Lung (tissue), 12 donors: ENCODE results near the gene SCAPER. TPM values are rescaled to one million over a fixed set of nuclear protein-coding genes. Genes with fewer than 3 reads are reported as not detected.

Experiments used
- ATAC-seq: fragments of 200-7000 bp; cut with Tn5 transposase; one replicate; pipeline ENCODE4 v1.9.1; 2020; ENCODE audit warnings: moderate number of reproducible peaks; ENCODE audit not compliant: insufficient read depth, low FRiP score
- DNase-seq, 3 donors: peaks; one replicate each; pipeline ENCODE4 v3.0.0-alpha.2; 2013 to 2017
- H3K27ac ChIP-seq, 2 donors: one replicate each; pipeline ENCODE4 v1.5.1; 2013; ENCODE audit warnings: mild to moderate bottlenecking in 2 of 2, moderate library complexity in 2 of 2, control low read depth in 1 of 2, inconsistent platforms in 1 of 2, low read depth in 1 of 2, low read length in 1 of 2
- H3K27me3 ChIP-seq, 3 donors: one replicate each; pipeline ENCODE4 v1.5.1; 2013; ENCODE audit warnings: low read length in 2 of 3; ENCODE audit not compliant: control insufficient read depth in 3 of 3, insufficient read depth in 3 of 3
- H3K36me3 ChIP-seq, 4 donors: one replicate each; pipeline ENCODE4 v1.5.1; 2013; ENCODE audit warnings: low read length in 4 of 4, mild to moderate bottlenecking in 1 of 4, moderate library complexity in 1 of 4; ENCODE audit not compliant: control insufficient read depth in 4 of 4, insufficient read depth in 4 of 4
- H3K4me1 ChIP-seq, 5 donors: one replicate each; pipeline ENCODE4 v1.5.1; 2013; ENCODE audit warnings: low read length in 5 of 5, mild to moderate bottlenecking in 2 of 5, moderate library complexity in 1 of 5; ENCODE audit not compliant: control insufficient read depth in 5 of 5, insufficient read depth in 5 of 5
- H3K4me3 ChIP-seq: one replicate; pipeline ENCODE4 v1.5.1; 2013; ENCODE audit warnings: mild to moderate bottlenecking, control low read depth, moderate library complexity
- H3K9ac ChIP-seq, 2 donors: one replicate each; pipeline ENCODE4 v1.5.1; 2013; ENCODE audit warnings: low read length in 2 of 2, control low read depth in 1 of 2; ENCODE audit not compliant: insufficient read depth in 1 of 2
- H3K9me3 ChIP-seq, 4 donors: one replicate each; pipeline ENCODE4 v1.5.1; 2013; ENCODE audit warnings: low read length in 3 of 4, mild to moderate bottlenecking in 1 of 4, moderate library complexity in 1 of 4; ENCODE audit not compliant: control insufficient read depth in 4 of 4, insufficient read depth in 3 of 4
- CTCF ChIP-seq: IDR thresholded peaks from 2 replicates; pipeline ENCODE4 v1.5.1; 2012; ENCODE audit warnings: mild to moderate bottlenecking; ENCODE audit errors: control extremely low read depth, extremely low read depth
- WGBS, 2 donors: extraction: QIAGEN DNeasy Blood & Tissue Kit; methylation state at CpG; one replicate each; pipeline ENCODE4 v1.1.7; 2013; 5-methylcytosine and 5-hydroxymethylcytosine counted together
- polyA plus RNA-seq, 2 donors: library from polyadenylated mRNA; stranded (reverse); fragments of 200-250 nt; gene quantifications; one replicate each; pipeline ENCODE4 v1.2.1, GENCODE V29; 2013
- total RNA-seq, 2 donors: library from RNA; depleted of rRNA in 1 of 2; stranded (reverse); fragments of >200 nt in 1 of 2; gene quantifications; one replicate each; pipeline ENCODE4 v1.2.1, GENCODE V29; 2014 to 2021
- donor health status: control.
- donor health status: control.
- donor health status: Bipolar disorder and iron deficiency.
- donor health status: healthy.
- donor health status: DM: yes; HTN: yes; CAD: no.

SCAPER gene
- total and polyA plus RNA-seq, 4 donors, result 3.9 to 40.2 (median 19.5) TPM

- DNase-seq (peak in 1 of 3 donors; percentile 8), ATAC-seq (peak; percentile 5)
- WGBS, 2 donors, result 3 to 9% methylated on average over 40 to 42 of the region's 42 CpGs
- no peak overlapping the region for H3K9ac ChIP-seq
- peaks cover 0 to 23% (median 0%) of the 10 kb centered on the region in 4 donors for H3K9me3 ChIP-seq
- TF ChIP-seq CTCF, result no peak
- H3K4me3 ChIP-seq, result no peak overlapping the region
- H3K36me3 ChIP-seq, result no peaks in the 10 kb centered on the region
- H3K27me3 ChIP-seq, result peaks cover 11 to 87% (median 77%) of the 10 kb centered on the region in 3 donors
- H3K27ac ChIP-seq, result no peak overlapping the region
- H3K4me1 ChIP-seq, result peaks cover 0 to 49% (median 21%) of the 10 kb centered on the region in 5 donors
These were observed 563.6 kb downstream of the SCAPER start for GRCh38 chr15:76341366-76342057.

GRCh38 chr15:76340803-76341365 lies 564.3 kb downstream of the SCAPER start:
- Histone ChIP-seq H3K4me3 (no peak overlapping the region), H3K36me3 (no peaks in the 10 kb centered on the region), H3K9ac (no peak overlapping the region), H3K9me3 (peaks cover 0 to 22% (median 0%) of the 10 kb centered on the region in 4 donors), H3K27me3 (peaks cover 11 to 91% (median 81%) of the 10 kb centered on the region in 3 donors), H3K4me1 (peaks cover 0 to 48% (median 17%) of the 10 kb centered on the region in 5 donors), H3K27ac (no peak overlapping the region)
- 4 to 8% methylated on average over 35 of the region's 35 CpGs for WGBS, 2 donors
- TF ChIP-seq CTCF, result no peak
- ATAC-seq, result no peak
- peak in 2 of 3 donors; percentile 14 to 35 for DNase-seq

- peaks cover 11 to 90% (median 81%) of the 10 kb centered on the region in 3 donors for H3K27me3 ChIP-seq
These were observed 564.8 kb downstream of the SCAPER start for GRCh38 chr15:76340198-76340802.

More at GRCh38 chr15:76340198-76340802, 564.8 kb downstream of the SCAPER start:
- WGBS, 2 donors, result 3 to 4% methylated on average over 53 of the region's 53 CpGs
- peaks cover 0 to 22% (median 0%) of the 10 kb centered on the region in 4 donors for H3K9me3 ChIP-seq
- H3K36me3 ChIP-seq, result no peaks in the 10 kb centered on the region
- ATAC-seq (no peak), DNase-seq (peak; percentile 63 to 73 (median 69))
- peaks cover 0 to 45% (median 13%) of the 10 kb centered on the region in 5 donors for H3K4me1 ChIP-seq
- no peak overlapping the region for H3K27ac ChIP-seq
- no peak overlapping the region for H3K4me3 ChIP-seq
- H3K9ac ChIP-seq, result no peak overlapping the region
- TF ChIP-seq CTCF, result no peak
